Keratinocyte (primary cell): Measurements from ENCODE around the gene ANXA4. TPM values are rescaled to one million over a fixed set of nuclear protein-coding genes. Genes with fewer than 3 reads are reported as not detected.

Experiments used
- DNase-seq: peaks from one replicate; pipeline ENCODE4 v3.0.0-alpha.2; 2011; ENCODE audit warnings: low read depth, missing footprints, low spot score
- FAIRE-seq: peaks from 2 replicates; lab custom pipeline; 2011; peaks lifted over from hg19 to GRCh38; lab: Jason Lieb, UNC
- H2AFZ ChIP-seq: 2 replicates; pipeline ENCODE4 v1.6.0; 2012; ENCODE audit warnings: low read length, control low read depth, inconsistent platforms; ENCODE audit not compliant: control insufficient read depth
- H3K27ac ChIP-seq: 2 replicates; pipeline ENCODE4 v1.5.1; 2011; ENCODE audit warnings: low read length; ENCODE audit not compliant: control insufficient read depth, insufficient read depth
- H3K27me3 ChIP-seq: 3 replicates; pipeline ENCODE4 v1.6.0; 2011; ENCODE audit warnings: low read length; ENCODE audit not compliant: control insufficient read depth, insufficient read depth; ENCODE audit errors: extremely low read depth
- H3K36me3 ChIP-seq, 2 experiments: 2 replicates in 1 of 2; 3 replicates in 1 of 2; pipeline ENCODE4 v1.5.1; 2011; ENCODE audit warnings: low read length in 2 of 2, mild to moderate bottlenecking in 1 of 2; ENCODE audit not compliant: control insufficient read depth in 2 of 2, insufficient read depth in 2 of 2; ENCODE audit errors: extremely low read depth in 1 of 2
- H3K4me1 ChIP-seq: 3 replicates; pipeline ENCODE4 v1.5.1; 2011; ENCODE audit warnings: low read length; ENCODE audit not compliant: control insufficient read depth, insufficient read depth; ENCODE audit errors: extremely low read depth
- H3K4me2 ChIP-seq: 3 replicates; pipeline ENCODE4 v1.6.0; 2011; ENCODE audit warnings: low read depth, low read length; ENCODE audit not compliant: control insufficient read depth, insufficient read depth; ENCODE audit errors: extremely low read depth
- H3K4me3 ChIP-seq, 3 experiments: fragments of 200-600 bp in 1 of 3; sonication (generic) in 1 of 3; 2 replicates in 2 of 3; 3 replicates in 1 of 3; pipeline ENCODE4 v1.5.1; 2011 to 2016; ENCODE audit warnings: low read length in 3 of 3, mild to moderate bottlenecking in 3 of 3, control low read depth in 2 of 3, inconsistent platforms in 1 of 3, low read depth in 1 of 3, mixed read lengths in 1 of 3, mixed run types in 1 of 3, moderate library complexity in 1 of 3; ENCODE audit not compliant: control insufficient read depth in 2 of 3, insufficient read depth in 2 of 3; ENCODE audit errors: extremely low read depth in 1 of 3
- H3K79me2 ChIP-seq: 2 replicates; pipeline ENCODE4 v1.6.0; 2012; ENCODE audit warnings: low read length; ENCODE audit not compliant: control insufficient read depth, insufficient read depth
- H3K9ac ChIP-seq: 3 replicates; pipeline ENCODE4 v1.6.0; 2011; ENCODE audit warnings: low read length; ENCODE audit not compliant: control insufficient read depth, insufficient read depth; ENCODE audit errors: extremely low read depth
- H3K9me1 ChIP-seq: 3 replicates; pipeline ENCODE4 v1.6.0; 2011; ENCODE audit warnings: low read length; ENCODE audit not compliant: control insufficient read depth, insufficient read depth; ENCODE audit errors: extremely low read depth
- H3K9me3 ChIP-seq: 2 replicates; pipeline ENCODE4 v1.5.1; 2012; ENCODE audit warnings: low read depth, low read length; ENCODE audit not compliant: control insufficient read depth
- H4K20me1 ChIP-seq: 3 replicates; pipeline ENCODE4 v1.6.0; 2011; ENCODE audit warnings: low read length; ENCODE audit not compliant: control insufficient read depth, insufficient read depth; ENCODE audit errors: extremely low read depth
- EZH2 ChIP-seq: IDR thresholded peaks from one replicate; pipeline ENCODE4 v1.6.1; 2012; ENCODE audit warnings: inconsistent platforms, mild to moderate bottlenecking, low read length, moderate library complexity
- dilution Hi-C: fragments of 300-500 bp; cut with MboI; formaldehyde crosslinking; loops from one replicate; pipeline ENCODE4 v1.7.0; 2020; ENCODE audit warnings: low sequenced_read_pairs; ENCODE audit not compliant: extremely low pct_ligation_motif_present
- polyA plus RNA-seq, 5 experiments: library from polyadenylated mRNA; depleted of rRNA in 3 of 5; stranded (reverse) in 3 of 5; stranded (forward) in 1 of 5; unstranded in 1 of 5; fragments of >200 nt; gene quantifications; 1 replicate in 1 of 5; 2 replicates in 3 of 5; 3 replicates in 1 of 5; pipeline versions ENCODE4 v1.2.1 to v1.2.3, GENCODE V29; 2011 to 2012; ENCODE audit warnings: missing spikeins in 2 of 5, low read depth in 1 of 5, low replicate concordance in 1 of 5
- TF ChIP-seq, protein P1 (sequence below), 3 experiments: IDR thresholded peaks in 1 of 3; conservative IDR thresholded peaks in 1 of 3; optimal IDR thresholded peaks in 1 of 3; 2 replicates in 2 of 3; 3 replicates in 1 of 3; pipeline versions ENCODE3 to v1.5.1; 2011; ENCODE audit warnings: low read length in 3 of 3, mild to moderate bottlenecking in 3 of 3, moderate library complexity in 2 of 3, control low read depth in 1 of 3, inconsistent platforms in 1 of 3; ENCODE audit not compliant: insufficient read depth in 2 of 3; ENCODE audit errors: extremely low read depth in 1 of 3

The ANXA4 gene
- polyA plus RNA-seq, 1 donor (not counting 4 experiments of a cell fraction or from before 2014, with no cell fraction given), result 209 TPM

DNA sequence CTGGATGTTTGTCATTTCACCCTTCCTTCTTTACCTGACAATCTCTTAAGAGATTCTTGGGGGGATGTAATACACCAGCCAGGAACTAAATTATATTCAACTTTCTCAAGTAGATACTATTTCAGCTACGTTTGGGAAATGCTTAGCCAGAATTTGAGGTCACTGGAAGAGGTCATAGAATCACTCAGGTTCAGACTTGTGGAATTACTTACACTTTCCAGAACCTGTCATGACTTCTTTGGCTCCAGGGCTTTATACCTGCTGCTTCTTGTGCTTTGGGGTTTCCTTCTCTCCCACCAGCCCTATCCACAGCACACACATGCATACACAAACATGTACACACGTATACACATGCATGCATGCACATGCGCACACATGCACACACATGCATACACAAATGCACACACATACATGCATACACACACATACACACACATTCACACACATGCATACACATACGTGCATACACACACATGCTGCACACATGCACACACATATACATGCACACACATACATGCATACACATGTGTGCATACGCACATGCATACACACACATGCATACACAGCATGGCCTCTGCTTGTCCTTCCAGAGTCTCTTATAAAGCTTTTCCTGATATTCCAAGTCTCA is 23.5 kb upstream of the ANXA4 start:
- H3K9ac ChIP-seq, result no peak overlapping the region
- no peaks in the 10 kb centered on the region for H3K36me3 ChIP-seq
- no peak overlapping the region for H3K4me2 ChIP-seq
- peaks cover 11% of the 10 kb centered on the region for H3K4me1 ChIP-seq
- no peaks in the 10 kb centered on the region for H3K27me3 ChIP-seq
- no peaks in the 10 kb centered on the region for H4K20me1 ChIP-seq
- no peaks in the 10 kb centered on the region for H3K9me1 ChIP-seq
- dilution Hi-C loops, result no loop called here
- FAIRE-seq (no peak), DNase-seq (no peak)
- no peak overlapping the region for H2AFZ ChIP-seq
- TF ChIP-seq, protein P1, sequence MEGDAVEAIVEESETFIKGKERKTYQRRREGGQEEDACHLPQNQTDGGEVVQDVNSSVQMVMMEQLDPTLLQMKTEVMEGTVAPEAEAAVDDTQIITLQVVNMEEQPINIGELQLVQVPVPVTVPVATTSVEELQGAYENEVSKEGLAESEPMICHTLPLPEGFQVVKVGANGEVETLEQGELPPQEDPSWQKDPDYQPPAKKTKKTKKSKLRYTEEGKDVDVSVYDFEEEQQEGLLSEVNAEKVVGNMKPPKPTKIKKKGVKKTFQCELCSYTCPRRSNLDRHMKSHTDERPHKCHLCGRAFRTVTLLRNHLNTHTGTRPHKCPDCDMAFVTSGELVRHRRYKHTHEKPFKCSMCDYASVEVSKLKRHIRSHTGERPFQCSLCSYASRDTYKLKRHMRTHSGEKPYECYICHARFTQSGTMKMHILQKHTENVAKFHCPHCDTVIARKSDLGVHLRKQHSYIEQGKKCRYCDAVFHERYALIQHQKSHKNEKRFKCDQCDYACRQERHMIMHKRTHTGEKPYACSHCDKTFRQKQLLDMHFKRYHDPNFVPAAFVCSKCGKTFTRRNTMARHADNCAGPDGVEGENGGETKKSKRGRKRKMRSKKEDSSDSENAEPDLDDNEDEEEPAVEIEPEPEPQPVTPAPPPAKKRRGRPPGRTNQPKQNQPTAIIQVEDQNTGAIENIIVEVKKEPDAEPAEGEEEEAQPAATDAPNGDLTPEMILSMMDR (optimal IDR thresholded peaks at IDR 0.05 in 1 of 3, IDR thresholded peaks at IDR 0.05 in 1 of 3, conservative IDR thresholded peaks at IDR 0.05 in 1 of 3; ENCODE audit: extremely low read depth in 1 of 3, insufficient read depth in 2 of 3, low read length in 3 of 3), result no peak
- TF ChIP-seq EZH2, result no peak
- H3K4me3 ChIP-seq, result no peak overlapping the region
- H3K79me2 ChIP-seq, result no peaks in the 10 kb centered on the region
- no peaks in the 10 kb centered on the region for H3K9me3 ChIP-seq
- no peak overlapping the region for H3K27ac ChIP-seq

- dilution Hi-C loops, result no loop called here
- H3K9me1 ChIP-seq, result no peaks in the 10 kb centered on the region
- peaks cover 11% of the 10 kb centered on the region for H3K4me1 ChIP-seq
- H4K20me1 ChIP-seq, result no peaks in the 10 kb centered on the region
- no peaks in the 10 kb centered on the region for H3K9me3 ChIP-seq
- no peaks in the 10 kb centered on the region for H3K79me2 ChIP-seq
- FAIRE-seq (no peak), DNase-seq (no peak)
- H2AFZ ChIP-seq, result no peak overlapping the region
- H3K36me3 ChIP-seq, result no peaks in the 10 kb centered on the region
- H3K9ac ChIP-seq, result no peak overlapping the region
- H3K27ac ChIP-seq, result no peak overlapping the region
- H3K4me3 ChIP-seq, result no peak overlapping the region
- no peak overlapping the region for H3K4me2 ChIP-seq
- no peaks in the 10 kb centered on the region for H3K27me3 ChIP-seq
- no peak for TF ChIP-seq EZH2
- TF ChIP-seq, protein P1 (optimal IDR thresholded peaks at IDR 0.05 in 1 of 3, IDR thresholded peaks at IDR 0.05 in 1 of 3, conservative IDR thresholded peaks at IDR 0.05 in 1 of 3; ENCODE audit: extremely low read depth in 1 of 3, insufficient read depth in 2 of 3, low read length in 3 of 3), result peak in 2 of 3 experiments; percentile 36 to 44
Observed at GRCh38 chr2:69720404-69720803, 21.5 kb upstream of the ANXA4 start.
